Neural cell (in vitro differentiated cells): ENCODE measurements around the gene SULF2.

ENCODE experiments used
- EP300 ChIP-seq: fragments of 450-650 bp; conservative IDR thresholded peaks from 2 replicates; pipeline ENCODE4 v1.6.1; 2014; ENCODE audit warnings: antibody characterized with exemption, mild to moderate bottlenecking, moderate library complexity; ENCODE audit not compliant: poor library complexity, severe bottlenecking
- EZH2 ChIP-seq: fragments of 200-600, 300-800 bp; shearing (Covaris generic), sonication (generic); IDR thresholded peaks from 2 replicates; pipeline ENCODE4 v1.6.1; 2014; ENCODE audit warnings: antibody characterized with exemption, low read length, borderline replicate concordance, mild to moderate bottlenecking; ENCODE audit not compliant: insufficient read depth, poor library complexity, severe bottlenecking
- SMC3 ChIP-seq: fragments of 450-650 bp; conservative IDR thresholded peaks from 2 replicates; pipeline ENCODE4 v1.6.1; 2014; ENCODE audit warnings: antibody characterized with exemption, mild to moderate bottlenecking, moderate library complexity; ENCODE audit not compliant: poor library complexity
- TAF1 ChIP-seq: IDR thresholded peaks from 2 replicates; pipeline ENCODE4 v1.6.1; 2012; ENCODE audit warnings: low read depth
- TF ChIP-seq, protein P1 (sequence below): fragments of 450-650 bp; IDR thresholded peaks from 2 replicates; pipeline ENCODE4 v1.5.1; 2014; ENCODE audit warnings: antibody characterized with exemption, mild to moderate bottlenecking, moderate library complexity; ENCODE audit not compliant: poor library complexity, severe bottlenecking

- no peak for TF ChIP-seq TAF1
- TF ChIP-seq, protein P1, sequence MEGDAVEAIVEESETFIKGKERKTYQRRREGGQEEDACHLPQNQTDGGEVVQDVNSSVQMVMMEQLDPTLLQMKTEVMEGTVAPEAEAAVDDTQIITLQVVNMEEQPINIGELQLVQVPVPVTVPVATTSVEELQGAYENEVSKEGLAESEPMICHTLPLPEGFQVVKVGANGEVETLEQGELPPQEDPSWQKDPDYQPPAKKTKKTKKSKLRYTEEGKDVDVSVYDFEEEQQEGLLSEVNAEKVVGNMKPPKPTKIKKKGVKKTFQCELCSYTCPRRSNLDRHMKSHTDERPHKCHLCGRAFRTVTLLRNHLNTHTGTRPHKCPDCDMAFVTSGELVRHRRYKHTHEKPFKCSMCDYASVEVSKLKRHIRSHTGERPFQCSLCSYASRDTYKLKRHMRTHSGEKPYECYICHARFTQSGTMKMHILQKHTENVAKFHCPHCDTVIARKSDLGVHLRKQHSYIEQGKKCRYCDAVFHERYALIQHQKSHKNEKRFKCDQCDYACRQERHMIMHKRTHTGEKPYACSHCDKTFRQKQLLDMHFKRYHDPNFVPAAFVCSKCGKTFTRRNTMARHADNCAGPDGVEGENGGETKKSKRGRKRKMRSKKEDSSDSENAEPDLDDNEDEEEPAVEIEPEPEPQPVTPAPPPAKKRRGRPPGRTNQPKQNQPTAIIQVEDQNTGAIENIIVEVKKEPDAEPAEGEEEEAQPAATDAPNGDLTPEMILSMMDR, result no peak
- TF ChIP-seq SMC3, result no peak
- no peak for TF ChIP-seq EZH2
- TF ChIP-seq EP300, result no peak
Measured at GRCh38 chr20:47799116-47799715, 13.9 kb upstream of the SULF2 start.
